Retinal pigment epithelial cell (primary cell): ENCODE data around the gene VRK1.

ENCODE experiments used
- DNase-seq: peaks from one replicate; pipeline ENCODE4 v3.0.0-alpha.2; 2010; ENCODE audit warnings: low read depth
- H3K4me3 ChIP-seq: 2 replicates; pipeline ENCODE4 v1.5.1; 2011; ENCODE audit warnings: mild to moderate bottlenecking, low read length, control low read depth, moderate library complexity
- TF ChIP-seq, protein P1 (sequence below): conservative IDR thresholded peaks from 2 replicates; pipeline ENCODE4 v1.5.1; 2011; ENCODE audit warnings: low read depth, low read length, control low read depth, inconsistent platforms

VRK1 gene

GRCh38 chr14:96790706-96791105, 6.5 kb upstream of the VRK1 start:
- TF ChIP-seq, protein P1, sequence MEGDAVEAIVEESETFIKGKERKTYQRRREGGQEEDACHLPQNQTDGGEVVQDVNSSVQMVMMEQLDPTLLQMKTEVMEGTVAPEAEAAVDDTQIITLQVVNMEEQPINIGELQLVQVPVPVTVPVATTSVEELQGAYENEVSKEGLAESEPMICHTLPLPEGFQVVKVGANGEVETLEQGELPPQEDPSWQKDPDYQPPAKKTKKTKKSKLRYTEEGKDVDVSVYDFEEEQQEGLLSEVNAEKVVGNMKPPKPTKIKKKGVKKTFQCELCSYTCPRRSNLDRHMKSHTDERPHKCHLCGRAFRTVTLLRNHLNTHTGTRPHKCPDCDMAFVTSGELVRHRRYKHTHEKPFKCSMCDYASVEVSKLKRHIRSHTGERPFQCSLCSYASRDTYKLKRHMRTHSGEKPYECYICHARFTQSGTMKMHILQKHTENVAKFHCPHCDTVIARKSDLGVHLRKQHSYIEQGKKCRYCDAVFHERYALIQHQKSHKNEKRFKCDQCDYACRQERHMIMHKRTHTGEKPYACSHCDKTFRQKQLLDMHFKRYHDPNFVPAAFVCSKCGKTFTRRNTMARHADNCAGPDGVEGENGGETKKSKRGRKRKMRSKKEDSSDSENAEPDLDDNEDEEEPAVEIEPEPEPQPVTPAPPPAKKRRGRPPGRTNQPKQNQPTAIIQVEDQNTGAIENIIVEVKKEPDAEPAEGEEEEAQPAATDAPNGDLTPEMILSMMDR = no peak
- no peak overlapping the region for H3K4me3 ChIP-seq
- DNase-seq = no peak

DNA sequence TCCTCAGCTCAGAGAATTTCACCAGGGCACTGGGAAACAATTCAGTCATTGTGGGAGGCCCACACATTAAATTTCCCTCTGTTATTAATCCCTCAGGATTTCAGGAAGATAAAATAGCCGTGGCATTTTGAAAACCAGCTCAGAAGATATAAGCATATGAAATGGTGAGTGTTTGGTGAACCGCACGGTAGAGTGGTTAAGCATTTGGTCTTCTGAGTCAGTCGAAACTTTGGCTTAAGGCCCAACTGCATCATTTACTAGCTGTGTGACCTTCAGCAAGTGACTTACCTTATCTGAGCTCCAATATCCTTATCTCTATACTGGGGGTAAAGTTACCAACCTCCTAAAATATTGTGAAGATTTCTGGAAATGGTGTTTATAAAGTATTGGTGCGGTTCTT, 5.2 kb upstream of the VRK1 start:
- TF ChIP-seq, protein P1 = no peak
- no peak overlapping the region for H3K4me3 ChIP-seq
- DNase-seq = no peak

DNA sequence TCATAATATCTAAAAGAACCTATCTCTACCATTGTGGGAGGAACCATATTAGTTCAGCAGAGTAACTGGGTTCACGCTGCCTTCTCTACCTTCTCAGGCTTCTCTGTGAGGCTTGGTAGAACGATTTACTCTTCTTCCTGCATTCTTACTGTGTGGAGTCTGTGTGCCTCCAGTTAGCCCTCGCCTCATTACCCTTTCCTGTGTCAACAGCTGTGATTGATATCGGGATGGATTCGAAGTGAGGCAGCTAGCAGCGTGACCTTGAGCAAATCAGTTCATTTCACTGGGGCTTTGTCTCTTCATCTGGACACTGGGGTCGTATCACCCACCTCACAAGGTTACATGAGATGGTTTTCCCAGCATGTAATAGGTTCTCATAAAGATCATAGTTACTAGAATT, 4.6 kb upstream of the VRK1 start:
- no peak overlapping the region for H3K4me3 ChIP-seq
- TF ChIP-seq, protein P1 = no peak
- DNase-seq = no peak

DNA sequence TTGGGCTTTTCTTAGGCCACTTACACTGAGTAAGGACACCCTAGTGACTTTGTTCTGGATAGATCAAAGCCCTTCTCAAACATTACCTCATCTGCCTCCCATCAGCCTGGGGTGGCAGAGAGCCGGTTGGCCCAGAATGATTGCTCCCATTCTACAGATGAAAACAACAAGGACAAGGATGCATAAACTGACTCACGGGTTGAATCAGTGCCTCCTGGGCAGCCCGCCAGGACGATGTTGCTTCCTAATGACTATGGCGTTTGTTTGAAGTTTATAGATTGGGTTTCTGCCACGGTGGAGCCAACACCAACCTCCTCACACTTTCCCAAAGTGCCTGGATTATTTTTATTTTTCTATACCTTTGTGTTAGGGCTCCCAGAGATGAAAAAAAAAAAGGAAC, 3.6 kb upstream of the VRK1 start:
- no peak for DNase-seq
- no peak overlapping the region for H3K4me3 ChIP-seq
- TF ChIP-seq, protein P1 = no peak

DNA sequence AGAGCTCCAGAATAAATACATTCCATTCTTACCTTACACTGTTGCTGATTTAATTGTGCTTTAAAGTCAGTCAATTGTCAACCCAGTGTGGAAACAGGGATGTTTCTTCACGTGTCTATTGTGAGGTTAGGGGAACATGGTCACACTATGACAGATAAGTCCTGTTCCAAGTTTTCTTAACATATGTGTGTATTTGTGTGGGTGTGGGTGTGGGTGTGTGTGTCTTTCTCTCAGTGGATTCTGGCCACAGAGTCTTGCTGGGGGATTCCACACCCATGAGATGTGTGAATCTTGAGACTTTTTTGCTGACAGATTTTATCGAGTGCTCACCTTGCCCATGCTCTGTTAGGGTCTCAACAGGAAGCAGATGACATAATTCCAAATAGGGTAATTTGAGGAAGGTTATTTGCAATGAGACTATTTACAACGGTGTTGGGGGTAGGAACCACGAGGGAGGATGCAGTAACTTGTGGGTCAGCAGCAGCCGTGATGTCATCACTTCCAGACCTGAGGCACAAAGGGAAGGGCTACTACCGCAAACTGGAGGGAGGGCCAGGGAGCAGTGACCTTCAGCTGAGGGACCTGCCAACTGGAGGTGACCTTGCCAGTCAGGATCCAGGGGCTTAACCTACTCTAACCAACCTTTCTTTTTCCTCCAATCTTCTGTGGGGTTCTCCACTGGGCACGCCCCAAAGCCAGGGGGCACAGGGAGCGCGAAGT, 1.9 kb upstream of the VRK1 start:
- TF ChIP-seq, protein P1 = no peak
- DNase-seq = no peak
- no peak overlapping the region for H3K4me3 ChIP-seq

DNA sequence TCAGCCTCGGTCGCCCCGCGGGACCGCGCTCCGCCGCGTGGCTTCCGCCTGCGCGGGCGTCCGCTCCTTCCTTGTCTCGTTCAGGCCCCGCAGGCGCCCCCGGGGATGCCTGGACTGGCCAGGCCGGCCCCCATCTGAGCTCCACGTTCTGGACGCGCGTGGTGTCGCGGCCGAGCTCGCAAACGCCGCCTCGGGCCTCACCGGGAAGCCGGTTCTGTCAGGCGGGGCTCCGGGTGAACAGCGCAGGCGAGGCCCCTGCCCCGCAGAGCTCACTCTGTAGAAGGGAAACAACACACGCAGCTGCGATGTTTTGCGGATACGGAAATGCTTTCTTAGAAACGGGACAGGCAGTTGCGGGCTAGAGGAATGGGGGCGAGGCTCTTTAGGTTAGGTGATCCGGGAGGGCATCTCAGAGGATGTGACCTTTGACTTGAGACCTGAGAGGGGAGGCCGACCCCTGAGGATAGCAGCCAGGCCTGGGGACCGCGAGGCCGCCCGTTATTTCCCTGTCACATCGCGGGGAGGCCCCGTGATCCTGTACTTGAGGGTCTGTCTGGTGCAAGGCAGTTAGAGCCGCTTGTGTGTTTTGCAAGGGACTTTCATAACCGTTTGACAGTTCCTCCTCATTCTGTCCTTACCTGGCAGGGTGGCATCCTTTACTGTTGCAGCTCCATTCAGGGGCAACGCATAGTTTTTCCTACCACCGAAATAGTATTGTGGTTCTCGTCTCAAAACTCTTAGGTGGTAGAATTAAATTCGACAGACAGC, 584 bp downstream of the VRK1 start:
- DNase-seq = no peak
- TF ChIP-seq, protein P1 = no peak

GRCh38 chr14:96798956-96799355, 1.8 kb downstream of the VRK1 start:
- TF ChIP-seq, protein P1 = no peak
- no peak for DNase-seq
- no peak overlapping the region for H3K4me3 ChIP-seq

More for the DNA sequence above, 584 bp downstream of the VRK1 start:
- H3K4me3 ChIP-seq = peak overlapping the region; percentile 86
